Gastroesophageal sphincter (tissue), 4 donors: Measurements from ENCODE around the gene ACOX1. TPM values are rescaled to one million over a fixed set of nuclear protein-coding genes. Genes with fewer than 3 reads are reported as not detected.

ENCODE experiments used
- ATAC-seq: fragments of 150-250 bp; one replicate; pipeline ENCODE4 v1.9.1; 2016; ENCODE audit warnings: mild to moderate bottlenecking, moderate library complexity
- H3K27ac ChIP-seq, 4 donors: fragments of 200-600 bp; sonication (generic) in 3 of 4; 1 replicate in 3 of 4; 2 replicates in 1 of 4; pipeline ENCODE4 v1.5.1; 2016 to 2019
- H3K27me3 ChIP-seq: fragments of 200-600 bp; sonication (generic); one replicate; pipeline ENCODE4 v1.5.1; 2019
- H3K36me3 ChIP-seq, 2 donors: fragments of 200-600 bp; sonication (generic); one replicate each; pipeline ENCODE4 v1.5.1; 2019; ENCODE audit warnings: control low read depth in 1 of 2
- H3K4me1 ChIP-seq, 3 donors: fragments of 200-600 bp; sonication (generic); 1 replicate in 2 of 3; 2 replicates in 1 of 3; pipeline ENCODE4 v1.5.1; 2016 to 2019; ENCODE audit warnings: control low read depth in 2 of 3
- H3K4me3 ChIP-seq, 2 donors: fragments of 200-600 bp; sonication (generic); one replicate each; pipeline ENCODE4 v1.5.1; 2019; ENCODE audit warnings: mild to moderate bottlenecking in 1 of 2, moderate library complexity in 1 of 2
- H3K9me3 ChIP-seq, 3 donors: fragments of 200-600 bp; sonication (generic); one replicate each; pipeline ENCODE4 v1.5.1; 2017 to 2019; ENCODE audit warnings: control low read depth in 2 of 3
- EP300 ChIP-seq: sonication (generic); formaldehyde crosslinking; IDR thresholded peaks from one replicate; pipeline ENCODE4 v1.6.1; 2017; ENCODE audit warnings: antibody characterized with exemption, mild to moderate bottlenecking
- POLR2A ChIP-seq, 2 donors: fragments of 450-650 bp; IDR thresholded peaks; one replicate each; pipeline ENCODE4 v1.6.1; 2017; ENCODE audit warnings: antibody characterized with exemption in 2 of 2, mild to moderate bottlenecking in 2 of 2, moderate library complexity in 1 of 2
- POLR2AphosphoS5 ChIP-seq: sonication (generic); formaldehyde crosslinking; IDR thresholded peaks from one replicate; pipeline ENCODE4 v1.6.1; 2017; ENCODE audit warnings: antibody characterized with exemption
- WGBS, 2 donors: methylation state at CpG; one replicate each; pipeline ENCODE4 v1.1.5; 2018; ENCODE audit warnings: low coverage in 1 of 2; 5-methylcytosine and 5-hydroxymethylcytosine counted together
- total RNA-seq, 4 donors: library from RNA; depleted of rRNA; stranded (reverse); fragments of >200 nt; gene quantifications; one replicate each; pipeline ENCODE4 v1.1.0, GENCODE V29; 2016
- TF ChIP-seq, protein P1 (sequence below), 4 experiments: fragments of 200-600 bp in 2 of 4; fragments of 450-650 bp in 2 of 4; sonication (generic) in 1 of 4; IDR thresholded peaks; one replicate each; pipeline ENCODE4 v1.5.1; 2017 to 2019; ENCODE audit warnings: antibody characterized with exemption in 4 of 4, mild to moderate bottlenecking in 2 of 4, moderate library complexity in 2 of 4

The ACOX1 gene
- total RNA-seq, 4 donors from 2014 or later, result 45.9 to 63.4 (median 54.2) TPM

- Histone ChIP-seq H3K4me1 (peaks cover 0 to 48% (median 22%) of the 10 kb centered on the region in 3 donors), H3K36me3 (peaks cover 0 to 58% of the 10 kb centered on the region in 2 donors), H3K27me3 (no peaks in the 10 kb centered on the region), H3K4me3 (no peak overlapping the region), H3K27ac (no peak overlapping the region), H3K9me3 (no peaks in the 10 kb centered on the region)
- TF ChIP-seq EP300, result no peak
- TF ChIP-seq POLR2A (IDR thresholded peaks at IDR 0.05), result no peak
- no peak for TF ChIP-seq POLR2AphosphoS5
- TF ChIP-seq, protein P1, sequence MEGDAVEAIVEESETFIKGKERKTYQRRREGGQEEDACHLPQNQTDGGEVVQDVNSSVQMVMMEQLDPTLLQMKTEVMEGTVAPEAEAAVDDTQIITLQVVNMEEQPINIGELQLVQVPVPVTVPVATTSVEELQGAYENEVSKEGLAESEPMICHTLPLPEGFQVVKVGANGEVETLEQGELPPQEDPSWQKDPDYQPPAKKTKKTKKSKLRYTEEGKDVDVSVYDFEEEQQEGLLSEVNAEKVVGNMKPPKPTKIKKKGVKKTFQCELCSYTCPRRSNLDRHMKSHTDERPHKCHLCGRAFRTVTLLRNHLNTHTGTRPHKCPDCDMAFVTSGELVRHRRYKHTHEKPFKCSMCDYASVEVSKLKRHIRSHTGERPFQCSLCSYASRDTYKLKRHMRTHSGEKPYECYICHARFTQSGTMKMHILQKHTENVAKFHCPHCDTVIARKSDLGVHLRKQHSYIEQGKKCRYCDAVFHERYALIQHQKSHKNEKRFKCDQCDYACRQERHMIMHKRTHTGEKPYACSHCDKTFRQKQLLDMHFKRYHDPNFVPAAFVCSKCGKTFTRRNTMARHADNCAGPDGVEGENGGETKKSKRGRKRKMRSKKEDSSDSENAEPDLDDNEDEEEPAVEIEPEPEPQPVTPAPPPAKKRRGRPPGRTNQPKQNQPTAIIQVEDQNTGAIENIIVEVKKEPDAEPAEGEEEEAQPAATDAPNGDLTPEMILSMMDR (IDR thresholded peaks at IDR 0.05), result no peak
- WGBS, 2 donors, result 80% methylated on average over 2 of the region's 16 CpGs; no CpG with 5 or more reads in 1 of the 2 donors
- ATAC-seq, result no peak
Observed at GRCh38 chr17:75898791-75899190, 80.2 kb downstream of the ACOX1 start.

- ATAC-seq, result no peak
- WGBS, 2 donors, result no CpG with 5 or more reads among the region's 8 CpGs
- TF ChIP-seq POLR2AphosphoS5 (no peak), POLR2A (IDR thresholded peaks at IDR 0.05) (no peak), EP300 (no peak)
- TF ChIP-seq, protein P1 (IDR thresholded peaks at IDR 0.05), result no peak
- peaks cover 0 to 48% (median 23%) of the 10 kb centered on the region in 3 donors for H3K4me1 ChIP-seq
- no peak overlapping the region for H3K4me3 ChIP-seq
- H3K36me3 ChIP-seq, result peaks cover 0 to 57% of the 10 kb centered on the region in 2 donors
- no peaks in the 10 kb centered on the region for H3K27me3 ChIP-seq
- H3K9me3 ChIP-seq, result no peaks in the 10 kb centered on the region
- peak overlapping the region in 3 of 4 donors; percentile 94 to 96 (median 96) for H3K27ac ChIP-seq
Observed at GRCh38 chr17:75898065-75898464, 80.9 kb downstream of the ACOX1 start.

GRCh38 chr17:75897160-75898019 lies 81.6 kb downstream of the ACOX1 start:
- TF ChIP-seq, protein P1 (IDR thresholded peaks at IDR 0.05), result no peak
- no peak for TF ChIP-seq EP300
- TF ChIP-seq POLR2AphosphoS5, result no peak
- TF ChIP-seq POLR2A (IDR thresholded peaks at IDR 0.05), result no peak
- H3K9me3 ChIP-seq, result no peaks in the 10 kb centered on the region
- peaks cover 0 to 50% (median 23%) of the 10 kb centered on the region in 3 donors for H3K4me1 ChIP-seq
- 19% methylated on average over 15 of the region's 37 CpGs; no CpG with 5 or more reads in 1 of the 2 donors for WGBS, 2 donors
- H3K27ac ChIP-seq, result peak overlapping the region; percentile 78 to 96 (median 95)
- no peak for ATAC-seq
- H3K36me3 ChIP-seq, result peaks cover 0 to 54% of the 10 kb centered on the region in 2 donors
- H3K4me3 ChIP-seq, result peak overlapping the region; percentile 50 to 82
- no peaks in the 10 kb centered on the region for H3K27me3 ChIP-seq

- peak within 1 kb of the TSS; percentile 78 to 96 (median 95) for H3K27ac ChIP-seq
- H3K36me3 ChIP-seq, result peaks cover 0 to 54% of the 10 kb centered on the region in 2 donors
- no peaks in the 10 kb centered on the region for H3K9me3 ChIP-seq
- WGBS, 2 donors, result no CpG with 5 or more reads among the region's 102 CpGs
- peak; percentile 91 for ATAC-seq
- TF ChIP-seq EP300 (no peak), POLR2A (IDR thresholded peaks at IDR 0.05) (peak; percentile 79 to 82), POLR2AphosphoS5 (peak; percentile 78)
- TF ChIP-seq, protein P1 (IDR thresholded peaks at IDR 0.05), result peak in 3 of 4 experiments; percentile 47 to 73 (median 51)
- peaks cover 0 to 58% (median 23%) of the 10 kb centered on the region in 3 donors for H3K4me1 ChIP-seq
- no peaks in the 10 kb centered on the region for H3K27me3 ChIP-seq
- H3K4me3 ChIP-seq, result peak within 1 kb of the TSS; percentile 50 to 82
Observed at GRCh38 chr17:75896415-75897159, 82.4 kb downstream of the ACOX1 start, which contains the start of gene TRIM65. Gene TRIM65, minus strand, starts transcription at chr17:75896951. Its CDS starts 14 bp downstream, at chr17:75896937.
